ENCODE results near the gene ARHGAP42.

The ARHGAP42 gene

DNA sequence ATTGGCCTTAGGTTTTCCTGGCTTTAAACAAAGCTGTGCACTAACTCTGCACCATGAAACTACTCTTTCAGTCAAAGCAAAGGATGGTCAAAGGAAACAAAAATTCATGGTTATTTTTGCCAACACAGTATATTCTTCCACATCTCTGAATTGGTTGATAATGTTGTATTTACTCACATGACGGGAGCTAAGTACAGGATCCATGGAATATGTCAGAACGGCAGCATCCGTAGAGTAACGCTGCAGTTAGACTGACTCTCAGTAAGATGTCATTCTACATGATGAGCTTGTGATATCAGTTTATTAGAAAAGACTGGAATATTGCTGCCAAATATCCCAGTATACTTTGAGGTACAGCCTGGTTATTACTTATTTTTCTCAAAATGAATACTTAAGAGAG lies 270.4 kb downstream of the ARHGAP42 start:
- FAIRE-seq: no peak
- no peak for DNase-seq (ENCODE audit: low spot score)

GRCh38 chr11:100961633-100962032 lies 274.5 kb downstream of the ARHGAP42 start:
- DNase-seq (ENCODE audit: low spot score) (no peak), FAIRE-seq (no peak)

- DNase-seq (ENCODE audit: low spot score) (no peak), FAIRE-seq (no peak)
These were observed 276.3 kb downstream of the ARHGAP42 start for GRCh38 chr11:100963375-100963774.

- FAIRE-seq: no peak
- no peak for DNase-seq (ENCODE audit: low spot score)
These were observed 277.3 kb downstream of the ARHGAP42 start for GRCh38 chr11:100964435-100964834.

- DNase-seq (ENCODE audit: low spot score): no peak
- no peak for FAIRE-seq
These were observed 278.3 kb downstream of the ARHGAP42 start for GRCh38 chr11:100965346-100965745.

DNA sequence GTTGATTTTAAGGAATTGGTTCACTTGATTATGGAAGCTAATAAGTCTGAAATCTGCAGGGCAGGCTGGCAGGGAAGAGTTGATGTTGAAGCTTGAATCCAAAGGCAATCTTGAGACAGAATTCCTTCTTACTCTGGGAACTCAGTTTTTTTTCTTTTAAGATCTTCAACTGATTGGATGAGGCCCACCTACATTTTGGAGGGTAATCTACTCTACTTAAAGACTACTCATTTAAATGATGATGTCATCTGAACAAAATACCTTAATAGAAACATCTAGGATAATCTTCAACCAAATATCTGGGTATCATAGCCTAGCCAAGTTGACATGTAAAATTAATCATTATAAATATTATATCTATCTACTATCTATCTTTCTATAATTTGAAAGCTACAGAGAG lies 279.3 kb downstream of the ARHGAP42 start:
- FAIRE-seq (no peak), DNase-seq (ENCODE audit: low spot score) (no peak)

GRCh38 chr11:100969008-100969407 lies 281.9 kb downstream of the ARHGAP42 start:
- FAIRE-seq: no peak
- no peak for DNase-seq (ENCODE audit: low spot score)

DNA sequence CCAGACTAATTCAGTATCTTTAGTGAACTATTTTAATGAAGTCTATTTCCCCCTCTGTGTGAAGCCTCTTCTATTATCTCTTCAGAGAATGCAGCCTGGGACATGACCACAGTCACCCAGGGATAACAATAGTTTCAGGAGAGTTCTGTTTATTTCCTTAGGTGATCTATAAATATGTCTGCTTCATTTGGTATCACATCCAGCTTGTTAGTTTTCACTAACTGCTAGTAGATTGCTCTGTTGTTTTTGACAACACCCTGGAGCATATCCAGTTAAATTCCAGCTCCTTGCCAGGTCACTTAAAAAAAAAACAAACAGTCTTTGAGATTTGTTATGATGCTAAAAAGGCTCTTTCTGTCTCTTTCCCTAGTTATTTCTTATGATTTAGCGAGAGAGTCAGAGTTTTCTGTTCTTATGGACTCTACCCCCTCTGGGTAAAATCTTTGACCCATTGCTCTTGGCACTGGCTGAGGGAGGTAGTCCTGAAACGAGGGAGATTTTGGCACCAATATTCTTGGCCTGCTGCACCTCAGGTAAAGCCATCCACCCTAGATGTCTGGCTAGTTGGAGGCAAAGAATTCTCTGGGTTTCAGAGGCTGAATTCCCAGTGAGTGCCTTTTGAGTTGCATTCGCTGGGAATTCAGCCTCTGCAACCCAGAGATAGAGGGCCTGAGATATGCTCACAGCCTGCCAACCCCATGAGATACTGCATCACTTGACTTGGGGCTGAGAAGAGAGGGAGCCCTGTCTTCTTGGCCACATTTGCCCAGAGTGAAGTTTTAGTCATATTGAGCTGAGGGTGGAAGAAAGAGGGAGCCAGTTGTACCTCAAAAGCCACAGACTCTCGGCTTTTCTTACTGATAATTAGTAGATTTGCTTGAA lies 283.4 kb downstream of the ARHGAP42 start:
- DNase-seq (ENCODE audit: low spot score): no peak
- no peak for FAIRE-seq

DNA sequence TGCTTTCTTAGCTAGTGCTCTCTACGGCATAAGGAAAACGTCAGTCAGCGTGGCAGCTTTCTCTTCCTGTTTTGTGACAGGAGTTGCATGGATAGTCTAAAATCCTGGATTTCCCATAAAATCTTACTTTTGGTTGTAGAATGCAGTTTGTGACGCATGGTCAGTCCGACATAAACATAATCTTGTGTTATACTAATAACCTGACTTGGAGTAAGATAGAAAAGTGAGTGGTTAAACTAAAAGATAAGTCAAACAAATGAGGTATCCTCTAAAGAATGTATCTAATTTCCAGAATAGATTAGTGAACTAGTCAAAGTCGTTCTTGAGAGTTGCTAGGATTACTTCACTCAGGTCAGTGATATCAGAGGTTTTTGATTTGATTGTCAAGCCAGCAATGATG lies 285.0 kb downstream of the ARHGAP42 start:
- FAIRE-seq (no peak), DNase-seq (ENCODE audit: low spot score) (no peak)

DNA sequence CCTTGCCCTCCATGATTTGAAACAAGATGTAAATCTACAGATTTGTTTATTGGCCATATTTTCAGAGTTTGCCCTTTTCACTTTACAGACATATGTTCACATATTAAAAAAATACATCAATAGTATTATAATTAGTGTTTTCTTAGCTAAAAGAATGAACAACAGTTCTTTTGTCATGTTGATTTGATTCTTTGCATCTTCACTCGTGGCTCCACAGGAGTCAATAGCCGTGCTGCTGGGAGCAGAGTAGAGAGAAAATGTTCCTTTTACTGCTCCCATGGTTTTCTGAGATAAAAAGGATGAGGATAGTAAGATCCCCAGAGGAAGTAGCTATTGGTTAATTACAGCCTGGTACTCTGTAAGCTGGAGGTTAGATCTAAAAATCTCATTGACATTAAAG lies 291.4 kb downstream of the ARHGAP42 start:
- FAIRE-seq (no peak), DNase-seq (ENCODE audit: low spot score) (no peak)

DNA sequence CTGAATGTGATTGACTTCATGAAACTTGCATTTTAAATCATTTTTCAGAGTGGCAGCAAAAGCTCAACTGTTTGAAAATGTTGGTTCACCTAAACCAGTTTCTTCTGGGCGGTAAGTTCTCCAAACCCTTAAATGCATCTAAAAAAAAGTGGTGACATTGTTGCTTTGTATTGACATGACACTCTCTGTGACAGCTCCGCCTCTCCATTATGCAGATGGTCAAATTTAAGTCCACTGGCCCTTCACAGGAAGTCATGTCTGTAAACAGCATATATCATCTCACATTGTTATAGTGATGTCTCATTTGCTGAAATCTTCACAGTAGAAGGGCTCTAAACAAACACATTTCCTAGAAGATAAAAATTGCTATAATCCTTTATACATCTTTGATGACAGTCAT lies 291.9 kb downstream of the ARHGAP42 start:
- no peak for DNase-seq (ENCODE audit: low spot score)
- FAIRE-seq: no peak

- DNase-seq (ENCODE audit: low spot score): no peak
- FAIRE-seq: no peak
These were observed 293.1 kb downstream of the ARHGAP42 start for GRCh38 chr11:100980156-100980555.

GRCh38 chr11:100981196-100981824 lies 294.2 kb downstream of the ARHGAP42 start:
- DNase-seq (ENCODE audit: low spot score) (peak; percentile 4), FAIRE-seq (no peak)

DNA sequence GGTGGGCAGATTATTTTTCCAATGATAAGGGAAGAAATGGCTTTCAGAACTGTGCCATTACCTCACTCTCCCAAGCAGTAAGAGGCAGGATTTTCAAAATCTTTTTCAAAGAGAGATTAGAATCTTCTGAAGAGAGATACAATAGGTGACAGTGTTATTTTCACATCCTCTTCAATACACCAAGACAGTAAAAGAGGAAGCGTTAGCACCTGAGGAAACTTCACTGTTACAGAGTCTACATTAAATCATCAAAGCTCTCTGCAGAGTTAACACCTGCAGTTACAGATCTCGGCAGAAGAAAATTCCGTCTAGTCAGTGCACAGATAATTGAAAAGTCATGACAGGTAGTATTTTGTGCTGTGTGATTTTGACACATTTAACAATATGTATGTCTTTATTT lies 297.6 kb downstream of the ARHGAP42 start:
- no peak for DNase-seq (ENCODE audit: low spot score)

DNA sequence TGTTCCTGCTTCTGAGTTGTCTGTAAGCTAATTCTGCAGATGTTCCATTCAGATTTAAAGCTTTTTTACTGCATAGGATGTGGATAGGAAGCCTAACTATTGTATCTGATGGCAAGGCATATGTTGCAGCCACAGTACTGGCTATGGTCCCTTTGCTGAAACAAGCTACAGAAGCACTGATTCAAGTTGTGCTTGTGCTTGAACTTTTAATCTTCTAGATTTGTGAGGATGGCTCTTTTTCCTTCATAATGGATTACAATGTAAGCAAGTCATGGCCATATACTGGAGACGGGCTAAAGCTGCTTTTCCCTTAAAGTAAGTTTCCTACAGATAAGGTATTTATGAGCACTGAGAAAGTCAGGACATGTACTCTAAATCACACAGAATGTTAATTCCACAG lies 303.8 kb downstream of the ARHGAP42 start:
- no peak for FAIRE-seq
- DNase-seq (ENCODE audit: low spot score): no peak

More for the DNA sequence above, 297.6 kb downstream of the ARHGAP42 start:
- no peak for FAIRE-seq

DNA sequence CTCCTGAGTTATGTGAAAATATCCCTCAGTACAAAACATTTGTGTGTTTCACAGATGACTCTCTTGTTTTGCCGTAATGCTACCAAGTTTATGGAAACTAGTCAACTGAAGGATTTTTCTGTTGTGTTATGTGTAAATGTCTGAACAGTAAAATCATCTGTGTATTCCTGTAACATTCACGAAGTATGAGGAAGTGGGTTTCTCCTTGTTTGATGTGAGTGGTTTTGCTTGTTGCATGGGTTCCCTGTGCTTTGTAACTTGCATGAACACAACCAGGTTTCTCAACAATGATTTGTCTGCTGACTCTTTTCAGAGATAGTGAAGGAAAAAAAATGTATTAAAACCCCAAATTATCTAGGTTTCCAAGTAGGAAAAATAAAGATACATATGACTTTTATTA lies 304.5 kb downstream of the ARHGAP42 start:
- no peak for FAIRE-seq
- DNase-seq (ENCODE audit: low spot score): no peak

- no peak for DNase-seq (ENCODE audit: low spot score)
These were observed 307.9 kb downstream of the ARHGAP42 start for GRCh38 chr11:100994966-100995365.

GRCh38 chr11:100999756-101000155 lies 312.7 kb downstream of the ARHGAP42 start:
- DNase-seq (ENCODE audit: low spot score): no peak
- FAIRE-seq: no peak

More at GRCh38 chr11:100994966-100995365, 307.9 kb downstream of the ARHGAP42 start:
- FAIRE-seq: no peak

GRCh38 chr11:101003468-101003867 lies 316.4 kb downstream of the ARHGAP42 start:
- DNase-seq (ENCODE audit: low spot score) (no peak), FAIRE-seq (no peak)

- no peak for FAIRE-seq
- no peak for DNase-seq (ENCODE audit: low spot score)
These were observed 322.0 kb downstream of the ARHGAP42 start for GRCh38 chr11:101008961-101009689.

DNA sequence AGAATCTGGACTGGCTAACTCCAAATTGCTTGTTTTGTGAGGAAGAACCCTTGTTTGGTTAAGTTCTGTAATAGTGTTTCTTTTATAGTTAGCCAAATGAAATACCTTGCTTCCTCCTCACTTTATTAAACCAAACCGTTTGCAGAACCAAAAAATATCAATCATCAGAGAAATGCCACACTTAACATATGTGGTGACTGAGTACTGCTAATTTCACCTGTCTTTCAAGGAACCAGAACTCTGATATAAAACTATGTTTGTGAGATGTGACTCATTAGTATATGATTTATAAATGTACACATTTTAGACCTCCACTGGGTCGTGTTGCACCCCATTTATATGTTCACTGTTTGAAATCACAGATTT lies 322.6 kb downstream of the ARHGAP42 start:
- DNase-seq (ENCODE audit: low spot score) (no peak), FAIRE-seq (no peak)

- no peak for DNase-seq (ENCODE audit: low spot score)
- no peak for FAIRE-seq
These were observed 323.8 kb downstream of the ARHGAP42 start for GRCh38 chr11:101010899-101011298.

Data from RCC 7860 (cell line).